Central memory CD8-positive, alpha-beta T cell (primary cell): ENCODE data around the gene MYRIP.
A peak's percentile ranks its signal among the peaks of the same experiment; 100 is the strongest.

Experiments used
- ATAC-seq: fragments of 150-1000 bp; cut with Tn5 transposase; replicated peaks from 2 replicates; pipeline ENCODE4 v1.10.0; 2022; ENCODE audit warnings: mild to moderate bottlenecking, moderate FRiP score, moderate number of reproducible peaks; ENCODE audit not compliant: poor library complexity, severe bottlenecking; ENCODE audit errors: extremely low read depth
- DNase-seq, 2 donors: peaks; one replicate each; pipeline ENCODE4 v3.0.0; 2021; ENCODE audit warnings: low spot score in 2 of 2
- H3K27ac Mint-ChIP-seq: one replicate; pipeline ENCODE4 v1.8.0; 2022; ENCODE audit warnings: low read depth, mild to moderate bottlenecking, moderate library complexity, mixed read lengths
- H3K27me3 Mint-ChIP-seq: one replicate; pipeline ENCODE4 v1.8.0; 2022; ENCODE audit warnings: mixed read lengths
- H3K36me3 Mint-ChIP-seq: one replicate; pipeline ENCODE4 v1.8.0; 2022; ENCODE audit warnings: mild to moderate bottlenecking, moderate library complexity, mixed read lengths; ENCODE audit not compliant: insufficient read depth
- H3K4me1 Mint-ChIP-seq: one replicate; pipeline ENCODE4 v1.8.0; 2022; ENCODE audit warnings: mixed read lengths
- H3K4me3 Mint-ChIP-seq: one replicate; pipeline ENCODE4 v1.8.0; 2022; ENCODE audit warnings: mild to moderate bottlenecking, moderate library complexity, mixed read lengths
- H3K9me3 Mint-ChIP-seq: one replicate; pipeline ENCODE4 v1.8.0; 2022; ENCODE audit warnings: mixed read lengths

The MYRIP gene

GRCh38 chr3:40187945-40188344 is 378.5 kb downstream of the MYRIP start:
- no peak for DNase-seq
- no peaks in the 10 kb centered on the region for H3K4me1 Mint-ChIP-seq
- no peak for ATAC-seq
- H3K27ac Mint-ChIP-seq, result no peak overlapping the region
- no peaks in the 10 kb centered on the region for H3K36me3 Mint-ChIP-seq
- peaks cover 9% of the 10 kb centered on the region for H3K27me3 Mint-ChIP-seq
- H3K4me3 Mint-ChIP-seq, result no peak overlapping the region
- H3K9me3 Mint-ChIP-seq, result no peaks in the 10 kb centered on the region

GRCh38 chr3:40189118-40189517 is 379.7 kb downstream of the MYRIP start:
- H3K9me3 Mint-ChIP-seq, result no peaks in the 10 kb centered on the region

GRCh38 chr3:40190056-40190455 is 380.6 kb downstream of the MYRIP start:
- no peak overlapping the region for H3K27ac Mint-ChIP-seq
- DNase-seq, result no peak
- no peaks in the 10 kb centered on the region for H3K4me1 Mint-ChIP-seq
- H3K9me3 Mint-ChIP-seq, result no peaks in the 10 kb centered on the region
- peaks cover 6% of the 10 kb centered on the region for H3K27me3 Mint-ChIP-seq
- H3K36me3 Mint-ChIP-seq, result no peaks in the 10 kb centered on the region
- no peak for ATAC-seq
- H3K4me3 Mint-ChIP-seq, result no peak overlapping the region

More at GRCh38 chr3:40189118-40189517, 379.7 kb downstream of the MYRIP start:
- Mint-ChIP-seq H3K36me3 (no peaks in the 10 kb centered on the region), H3K4me3 (no peak overlapping the region), H3K4me1 (no peaks in the 10 kb centered on the region), H3K27ac (no peak overlapping the region), H3K27me3 (peaks cover 9% of the 10 kb centered on the region)
- no peak for ATAC-seq
- no peak for DNase-seq

- no peak for ATAC-seq
- Mint-ChIP-seq H3K9me3 (no peaks in the 10 kb centered on the region), H3K4me3 (no peak overlapping the region), H3K4me1 (no peaks in the 10 kb centered on the region), H3K27me3 (no peaks in the 10 kb centered on the region), H3K27ac (no peak overlapping the region), H3K36me3 (no peaks in the 10 kb centered on the region)
- no peak for DNase-seq
These were observed 381.8 kb downstream of the MYRIP start for GRCh38 chr3:40191251-40191650.

GRCh38 chr3:40191850-40192448 is 382.5 kb downstream of the MYRIP start:
- Mint-ChIP-seq H3K4me3 (no peak overlapping the region), H3K9me3 (no peaks in the 10 kb centered on the region), H3K4me1 (no peaks in the 10 kb centered on the region), H3K27ac (no peak overlapping the region), H3K27me3 (no peaks in the 10 kb centered on the region), H3K36me3 (no peaks in the 10 kb centered on the region)
- DNase-seq (peak; percentile 32 to 37), ATAC-seq (no peak)

GRCh38 chr3:40192628-40193027 is 383.2 kb downstream of the MYRIP start:
- Mint-ChIP-seq H3K36me3 (no peaks in the 10 kb centered on the region), H3K4me1 (no peaks in the 10 kb centered on the region)
- no peak for ATAC-seq

GRCh38 chr3:40196966-40197365 is 387.6 kb downstream of the MYRIP start:
- Mint-ChIP-seq H3K4me1 (no peaks in the 10 kb centered on the region), H3K27ac (no peak overlapping the region), H3K27me3 (no peaks in the 10 kb centered on the region), H3K36me3 (no peaks in the 10 kb centered on the region), H3K9me3 (no peaks in the 10 kb centered on the region), H3K4me3 (no peak overlapping the region)
- no peak for ATAC-seq
- no peak for DNase-seq

More at GRCh38 chr3:40192628-40193027, 383.2 kb downstream of the MYRIP start:
- Mint-ChIP-seq H3K27me3 (no peaks in the 10 kb centered on the region), H3K9me3 (no peaks in the 10 kb centered on the region), H3K27ac (no peak overlapping the region), H3K4me3 (no peak overlapping the region)
- no peak for DNase-seq

- no peak for ATAC-seq
- Mint-ChIP-seq H3K27me3 (no peaks in the 10 kb centered on the region), H3K36me3 (no peaks in the 10 kb centered on the region), H3K4me3 (peak overlapping the region; percentile 17), H3K9me3 (no peaks in the 10 kb centered on the region), H3K4me1 (no peaks in the 10 kb centered on the region), H3K27ac (no peak overlapping the region)
- DNase-seq, result no peak
These were observed 391.4 kb downstream of the MYRIP start for GRCh38 chr3:40200692-40201316.

GRCh38 chr3:40201770-40202169 is 392.4 kb downstream of the MYRIP start:
- Mint-ChIP-seq H3K27ac (no peak overlapping the region), H3K9me3 (no peaks in the 10 kb centered on the region), H3K27me3 (no peaks in the 10 kb centered on the region), H3K36me3 (no peaks in the 10 kb centered on the region), H3K4me3 (no peak overlapping the region), H3K4me1 (no peaks in the 10 kb centered on the region)
- ATAC-seq (no peak), DNase-seq (no peak)

- Mint-ChIP-seq H3K36me3 (no peaks in the 10 kb centered on the region), H3K27ac (no peak overlapping the region), H3K4me3 (no peak overlapping the region), H3K9me3 (no peaks in the 10 kb centered on the region), H3K4me1 (no peaks in the 10 kb centered on the region), H3K27me3 (peaks cover 13% of the 10 kb centered on the region)
- ATAC-seq (no peak), DNase-seq (no peak)
These were observed 397.1 kb downstream of the MYRIP start for GRCh38 chr3:40206522-40206921.

- H3K4me1 Mint-ChIP-seq, result no peaks in the 10 kb centered on the region
- no peak overlapping the region for H3K27ac Mint-ChIP-seq
- peaks cover 13% of the 10 kb centered on the region for H3K27me3 Mint-ChIP-seq
- no peaks in the 10 kb centered on the region for H3K36me3 Mint-ChIP-seq
- H3K4me3 Mint-ChIP-seq, result no peak overlapping the region
- H3K9me3 Mint-ChIP-seq, result no peaks in the 10 kb centered on the region
- ATAC-seq (no peak), DNase-seq (no peak)
These were observed 398.4 kb downstream of the MYRIP start for GRCh38 chr3:40207796-40208195.

GRCh38 chr3:40208251-40208650 is 398.8 kb downstream of the MYRIP start:
- Mint-ChIP-seq H3K27me3 (peaks cover 13% of the 10 kb centered on the region), H3K4me3 (no peak overlapping the region), H3K9me3 (no peaks in the 10 kb centered on the region), H3K4me1 (no peaks in the 10 kb centered on the region), H3K27ac (no peak overlapping the region), H3K36me3 (no peaks in the 10 kb centered on the region)
- DNase-seq (no peak), ATAC-seq (no peak)

- no peak overlapping the region for H3K27ac Mint-ChIP-seq
- no peaks in the 10 kb centered on the region for H3K36me3 Mint-ChIP-seq
- no peaks in the 10 kb centered on the region for H3K4me1 Mint-ChIP-seq
- no peak overlapping the region for H3K4me3 Mint-ChIP-seq
- no peak for ATAC-seq
- H3K9me3 Mint-ChIP-seq, result no peaks in the 10 kb centered on the region
- H3K27me3 Mint-ChIP-seq, result peaks cover 13% of the 10 kb centered on the region
- no peak for DNase-seq
These were observed 402.2 kb downstream of the MYRIP start for GRCh38 chr3:40211579-40211978.
